HG02973 (cell line): ENCODE results near the gene FUT8.

Experiments used
- ATAC-seq: cut with Tn5 transposase; IDR thresholded peaks from one replicate; pipeline ENCODE4 v1.9.1; 2021; ENCODE audit warnings: moderate library complexity; ENCODE audit not compliant: unreplicated experiment

FUT8 gene

DNA sequence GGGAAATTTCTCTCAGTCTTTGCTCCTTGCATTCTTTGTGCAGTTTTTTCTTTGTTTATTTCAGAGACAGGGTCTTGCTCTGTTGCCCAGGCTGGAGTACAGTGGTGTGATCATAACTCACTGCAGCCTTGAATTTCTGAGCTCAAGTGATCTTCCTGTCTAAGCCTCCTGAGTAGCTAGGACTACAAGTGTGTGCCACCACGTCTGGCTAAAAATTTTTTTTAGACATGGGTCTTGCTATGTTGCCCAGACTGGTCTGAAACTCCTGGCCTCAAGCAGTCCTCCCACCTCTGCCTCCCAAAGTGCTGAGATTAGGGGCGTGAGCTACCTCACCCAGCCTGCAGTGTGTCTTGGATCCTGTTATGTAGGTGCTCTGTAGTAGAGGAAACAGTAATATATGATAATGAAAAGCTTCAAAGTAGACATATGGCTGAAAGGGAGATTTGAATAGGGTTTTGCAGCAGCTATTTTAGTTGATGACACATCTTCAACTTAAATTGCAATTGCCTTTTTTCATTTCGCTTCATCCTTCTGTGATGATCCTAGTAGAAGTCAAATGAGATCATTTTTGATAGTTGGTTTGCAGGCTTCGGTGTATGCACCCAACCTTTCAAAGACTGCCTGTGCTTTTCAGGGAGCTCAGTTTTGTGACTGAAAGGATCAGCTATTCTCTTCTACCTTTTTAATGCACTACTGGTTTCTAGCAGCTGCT lies 75.4 kb downstream of the FUT8 start:
- no peak for ATAC-seq

DNA sequence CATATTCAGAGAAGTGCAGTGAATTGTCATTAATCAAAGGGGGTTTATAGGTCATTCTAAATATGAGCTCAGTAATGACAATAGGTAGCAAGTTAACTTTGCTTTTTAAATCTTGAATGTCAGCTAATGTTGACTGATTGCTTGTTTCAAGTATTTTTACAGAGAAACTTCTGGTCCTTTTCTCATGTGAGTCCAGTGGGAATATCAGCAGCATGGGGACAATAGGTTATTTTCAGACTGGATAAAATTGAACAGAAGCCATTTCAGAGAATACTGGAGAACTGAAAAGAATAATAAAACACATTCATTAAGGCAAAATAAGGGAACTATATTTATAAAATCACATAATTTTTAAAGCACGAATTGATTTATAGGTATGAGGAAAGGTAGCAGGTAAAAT lies 78.7 kb downstream of the FUT8 start:
- no peak for ATAC-seq

DNA sequence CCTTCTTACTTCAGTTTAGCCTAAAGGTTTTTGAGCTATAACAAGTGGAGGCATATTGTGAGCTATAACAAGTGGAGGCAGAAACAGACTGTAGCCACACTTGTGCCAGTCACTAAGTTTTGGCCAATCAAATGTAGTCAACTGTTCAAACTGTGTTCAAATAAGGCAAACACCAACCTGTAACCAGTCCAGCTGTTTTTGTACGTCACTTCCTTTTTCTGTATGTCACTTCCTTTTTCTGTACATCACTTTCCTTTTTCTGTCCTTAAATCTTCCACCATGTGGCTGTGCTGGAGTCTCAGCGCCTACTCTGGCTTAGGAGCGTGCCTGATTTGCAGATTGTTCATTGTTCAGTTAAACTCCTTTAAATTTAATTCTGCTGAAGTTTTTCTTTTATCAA lies 79.7 kb downstream of the FUT8 start:
- no peak for ATAC-seq

DNA sequence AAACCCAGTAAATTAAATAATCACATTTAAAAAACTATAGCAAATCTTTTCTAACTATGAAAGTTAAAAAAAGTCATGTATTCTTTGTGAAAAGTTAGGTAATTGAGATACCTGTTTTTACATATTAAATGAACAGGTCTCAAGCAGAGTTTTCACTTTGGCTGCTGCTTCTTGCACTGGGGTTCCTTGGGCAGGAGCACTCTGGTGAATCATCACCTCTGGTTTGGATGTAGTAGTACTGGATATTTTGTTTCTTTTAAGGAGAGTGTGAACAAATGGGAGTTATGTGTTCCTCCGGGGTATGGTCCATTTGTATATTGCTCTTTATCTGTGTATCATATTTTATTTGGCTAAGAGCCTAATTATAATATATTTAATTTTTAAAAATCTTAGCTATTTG lies 82.7 kb downstream of the FUT8 start:
- ATAC-seq, result no peak

DNA sequence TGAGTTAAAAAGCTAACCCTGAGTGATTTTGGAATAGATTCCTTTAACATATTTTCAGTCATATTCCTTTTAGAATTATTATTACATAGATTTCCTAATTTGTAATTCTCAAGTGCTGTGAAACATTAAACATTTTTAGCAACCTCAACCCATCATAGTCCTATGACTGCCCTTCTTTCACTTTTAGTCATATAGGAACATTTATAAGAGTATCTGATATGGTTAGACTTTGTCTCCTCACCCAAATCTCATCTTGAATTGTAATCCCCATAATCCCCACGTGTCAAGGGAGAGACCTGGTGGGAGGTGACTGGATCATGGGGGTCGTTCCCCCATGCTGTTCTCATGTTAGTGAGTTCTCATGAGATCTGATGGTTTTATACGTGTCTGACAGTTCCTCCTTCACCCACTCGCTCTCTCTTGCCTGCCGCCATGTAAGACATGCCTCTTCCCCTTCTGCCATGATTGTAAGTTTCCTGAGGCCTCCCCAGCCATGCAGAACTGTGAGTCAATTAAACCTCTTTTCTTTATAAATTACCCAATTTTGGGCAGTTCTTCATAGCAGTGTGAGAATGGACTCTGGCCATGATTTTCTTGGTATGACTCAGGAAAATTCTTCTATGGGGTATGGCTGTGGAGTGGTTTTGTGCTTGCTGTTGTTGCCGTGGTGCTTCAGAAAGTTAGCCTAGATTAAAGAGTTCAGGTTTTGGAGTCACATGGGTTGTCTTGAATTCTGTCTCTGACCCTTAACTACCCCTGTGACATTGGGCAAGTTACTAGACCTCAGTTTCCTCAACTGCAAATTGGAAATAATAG lies 83.9 kb downstream of the FUT8 start:
- no peak for ATAC-seq

- no peak for ATAC-seq
Measured at GRCh38 chr14:65499138-65499537, 86.6 kb downstream of the FUT8 start.

GRCh38 chr14:65500075-65500474 lies 87.5 kb downstream of the FUT8 start:
- ATAC-seq, result no peak

DNA sequence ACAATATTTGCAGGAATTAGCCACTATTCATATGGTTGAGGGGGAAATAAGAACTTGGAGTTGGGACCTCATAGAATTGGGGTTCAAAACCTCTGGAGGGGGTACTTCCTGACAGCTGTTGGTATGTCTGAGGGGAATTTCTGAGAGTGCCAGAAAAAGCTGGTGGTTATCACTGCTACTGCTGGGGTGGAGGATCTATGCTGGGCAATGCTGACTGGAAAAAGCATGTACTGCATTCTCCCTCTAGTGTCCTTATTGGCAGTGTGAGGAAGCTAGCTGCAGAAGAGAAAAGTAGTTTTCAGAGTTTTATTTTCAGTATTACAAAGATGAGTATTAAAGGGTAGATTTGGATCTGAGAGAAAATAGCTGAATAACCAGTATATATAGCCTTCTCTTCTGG lies 88.8 kb downstream of the FUT8 start:
- no peak for ATAC-seq

- peak; percentile 42 for ATAC-seq
Measured at GRCh38 chr14:65502676-65503124, 90.2 kb downstream of the FUT8 start.

DNA sequence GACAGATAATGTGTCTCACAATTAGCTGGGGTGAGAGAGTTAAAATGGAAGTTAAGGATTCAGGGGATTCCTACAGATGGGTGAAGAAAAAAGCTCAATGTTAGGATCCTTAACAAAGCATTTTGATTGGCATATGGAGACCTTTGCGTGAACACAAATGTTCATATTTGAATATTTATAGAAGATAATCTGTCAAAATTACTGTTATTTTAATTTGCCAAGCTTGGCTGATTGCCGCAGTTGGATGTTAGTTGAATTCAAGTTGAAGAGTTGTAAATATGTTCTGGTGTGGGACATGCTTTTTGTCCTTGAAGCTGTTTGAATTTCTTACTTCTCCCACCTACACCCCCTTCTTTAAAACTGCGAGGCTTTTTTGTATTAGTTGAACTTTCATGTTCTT lies 91.2 kb downstream of the FUT8 start:
- ATAC-seq, result no peak

DNA sequence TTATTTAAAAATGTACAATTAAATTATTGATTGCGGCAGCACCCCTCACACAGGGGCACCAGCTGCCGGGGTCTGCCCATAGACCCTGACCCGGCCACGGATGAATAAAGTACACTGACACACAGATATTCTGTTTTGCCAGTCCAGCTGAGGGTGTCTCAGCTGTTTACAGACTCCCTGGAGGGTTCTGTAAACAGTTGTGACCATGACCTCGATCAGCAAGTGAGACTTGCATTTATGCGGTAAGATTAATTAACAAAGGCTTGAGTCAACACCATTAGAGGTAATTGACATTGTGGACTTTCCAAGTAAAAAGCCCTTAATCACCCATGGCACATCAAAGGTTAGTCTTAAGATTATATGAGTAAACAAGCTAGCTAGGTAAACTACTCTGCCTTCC lies 94.3 kb downstream of the FUT8 start:
- ATAC-seq, result no peak

DNA sequence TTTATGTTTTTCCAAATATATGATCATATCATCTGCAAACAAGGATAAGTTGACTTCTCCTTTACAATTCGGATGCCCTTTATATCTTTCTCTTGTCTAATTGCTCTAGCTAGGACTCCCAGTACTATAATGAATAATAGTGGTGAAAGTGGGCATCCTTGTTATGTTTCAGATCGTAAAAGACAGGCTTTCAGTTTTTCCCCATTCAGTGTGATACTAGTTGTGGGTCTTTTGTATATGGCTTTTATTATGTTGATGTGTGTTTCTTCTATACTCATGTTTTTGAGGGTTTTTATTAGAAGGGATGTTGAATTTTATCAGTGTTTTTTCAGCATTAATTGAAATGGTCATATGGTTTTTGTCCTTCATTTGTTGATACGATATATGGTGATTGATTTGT lies 97.3 kb downstream of the FUT8 start:
- no peak for ATAC-seq

DNA sequence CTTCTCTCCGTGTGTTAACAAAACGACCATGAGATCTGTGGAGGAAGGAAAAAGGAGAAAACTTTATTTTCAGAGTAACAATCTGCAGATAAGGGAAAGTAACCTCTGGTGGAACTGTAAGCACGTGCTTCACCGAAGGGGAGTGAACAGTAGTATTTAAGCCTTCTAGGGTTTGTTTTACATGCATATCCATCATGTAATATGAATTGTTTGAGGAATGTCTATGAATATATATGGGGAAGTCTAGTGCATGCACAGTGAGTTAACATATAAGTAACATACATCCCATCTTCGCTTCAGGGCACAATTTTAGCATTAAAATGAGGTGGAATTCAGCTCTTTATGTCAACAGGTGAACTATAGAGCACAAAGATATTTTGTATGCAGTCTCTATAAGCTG lies 101.1 kb downstream of the FUT8 start:
- no peak for ATAC-seq

DNA sequence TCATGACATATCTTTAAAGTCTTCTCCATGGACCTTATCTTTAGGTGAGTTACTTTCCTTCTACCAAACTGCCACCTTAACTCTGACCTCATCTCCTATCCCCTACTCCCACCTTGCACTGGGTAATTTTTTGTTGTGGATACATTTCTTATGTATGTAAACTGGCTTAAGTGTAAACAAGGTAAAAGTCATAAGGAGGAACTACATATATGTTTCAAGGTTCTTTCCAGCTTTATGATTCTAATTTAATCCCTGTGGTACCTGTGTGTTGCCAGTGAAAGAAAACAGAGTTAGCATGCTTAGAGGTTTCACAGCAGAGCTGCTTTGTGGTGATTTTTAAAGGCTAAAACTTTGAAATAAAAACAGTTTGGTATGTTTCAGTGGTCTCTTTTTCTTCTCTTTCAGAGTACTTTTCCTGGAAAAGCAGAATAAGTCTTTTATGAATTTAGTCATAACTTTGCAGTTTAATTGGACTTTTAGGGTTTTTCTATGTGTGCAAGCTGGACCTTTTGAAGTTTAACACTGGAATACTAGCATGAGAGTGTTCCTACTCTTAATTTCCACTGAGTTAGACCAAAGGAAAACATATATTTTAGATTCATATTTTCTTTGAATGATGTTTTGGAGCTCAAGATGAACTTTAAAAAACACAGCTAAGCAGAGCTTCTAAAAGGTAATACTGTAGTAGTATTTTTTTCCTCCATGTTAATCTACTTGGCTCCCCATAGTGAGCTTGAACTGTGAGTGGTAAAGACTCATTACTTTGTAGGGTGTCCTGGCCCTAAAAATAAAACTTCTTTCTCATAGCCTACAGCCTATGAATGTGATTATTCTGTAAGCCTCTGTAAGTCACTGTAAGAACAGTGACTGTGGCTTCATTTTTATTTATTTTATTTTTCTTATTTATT lies 105.4 kb downstream of the FUT8 start:
- no peak for ATAC-seq

GRCh38 chr14:65528069-65528468 lies 115.5 kb downstream of the FUT8 start:
- ATAC-seq, result no peak

DNA sequence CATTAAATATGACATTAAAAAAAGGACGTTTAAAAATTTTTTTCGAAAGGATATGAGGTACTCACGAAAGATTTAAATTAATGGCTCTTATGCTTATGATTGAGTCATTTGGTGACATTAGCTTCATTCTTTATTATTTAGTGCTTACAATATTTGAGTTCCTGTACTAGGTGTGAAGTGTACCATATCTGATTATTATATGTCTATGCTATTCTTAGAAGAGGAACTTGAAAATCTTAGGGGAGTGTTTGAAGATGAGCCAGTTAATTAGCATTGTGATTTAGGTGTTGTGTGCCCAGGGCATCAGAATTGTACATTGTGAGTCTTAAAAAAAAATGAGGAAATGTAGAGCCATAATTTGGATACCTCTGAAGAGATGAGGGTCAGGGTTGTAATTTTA lies 118.6 kb downstream of the FUT8 start:
- ATAC-seq, result no peak

DNA sequence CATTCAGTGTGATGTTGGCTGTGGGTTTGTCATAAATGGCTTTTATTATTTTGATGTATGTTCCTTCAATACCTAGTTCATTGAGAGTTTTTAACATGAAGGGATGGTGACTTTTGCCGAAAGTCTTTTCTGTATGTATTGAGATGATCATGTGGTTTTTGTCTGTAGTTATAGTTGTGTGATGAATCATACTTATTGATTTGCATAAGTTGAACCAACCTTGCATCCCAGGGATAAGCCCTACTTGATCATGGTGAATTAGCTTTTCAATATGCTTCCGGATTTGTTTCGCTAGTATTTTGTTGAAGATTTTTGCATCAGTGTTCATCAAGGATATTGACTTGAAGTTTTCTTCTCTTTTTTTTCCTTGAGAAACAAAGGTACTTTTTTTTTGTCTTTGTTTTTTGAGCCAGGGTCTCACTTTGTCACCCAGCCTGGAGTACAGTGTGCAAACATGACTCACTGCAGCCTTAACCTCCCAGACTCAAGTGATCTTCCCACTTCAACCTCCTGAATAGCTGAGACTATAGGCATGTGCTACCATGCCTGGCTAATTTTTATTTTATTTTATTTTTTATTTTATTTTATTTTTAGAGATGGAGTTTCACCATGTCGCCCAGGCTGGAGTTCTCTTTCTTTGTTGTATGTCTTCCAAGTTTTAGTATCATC lies 121.3 kb downstream of the FUT8 start:
- no peak for ATAC-seq

GRCh38 chr14:65536781-65537423 lies 124.4 kb downstream of the FUT8 start:
- no peak for ATAC-seq

DNA sequence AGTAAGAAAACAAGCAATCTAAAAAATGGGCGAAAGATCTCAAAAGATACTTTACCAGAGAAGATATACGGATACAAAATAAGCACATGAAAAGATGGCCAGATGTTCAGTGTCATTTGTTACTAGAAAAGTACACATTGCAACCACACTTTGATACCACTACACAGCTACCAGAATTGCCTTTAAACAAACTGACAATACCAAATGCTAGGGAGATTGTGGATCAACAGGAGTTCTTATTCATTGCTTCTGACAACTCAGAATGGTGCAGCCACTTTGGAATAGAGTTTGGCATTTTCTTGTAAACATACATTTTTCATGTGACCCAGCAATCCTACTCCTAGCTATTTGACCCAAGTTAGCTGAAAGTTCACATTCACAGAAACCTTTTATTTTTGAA lies 136.3 kb downstream of the FUT8 start:
- no peak for ATAC-seq

DNA sequence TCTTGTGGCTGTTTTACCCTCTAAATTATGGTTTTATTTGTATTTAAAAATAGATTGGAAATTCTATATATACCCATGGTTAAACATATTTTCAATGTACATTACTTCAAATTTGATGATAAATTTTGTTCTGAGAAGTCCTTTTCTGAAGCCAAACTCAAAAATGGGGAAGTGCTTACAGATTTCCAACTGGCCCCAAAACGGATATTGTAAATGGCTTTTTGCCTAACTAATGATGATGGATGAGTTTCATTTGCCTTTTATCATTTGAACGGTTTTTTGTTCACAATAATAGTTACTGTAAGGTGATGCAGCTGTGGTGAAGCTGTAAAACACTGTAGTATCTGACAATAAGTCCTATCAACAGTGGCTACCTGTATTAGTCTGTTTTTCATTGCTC lies 136.9 kb downstream of the FUT8 start:
- ATAC-seq, result no peak
